ENCODE data around the gene FIBP. TPM values are rescaled to one million over a fixed set of nuclear protein-coding genes. Genes with fewer than 3 reads are reported as not detected.

FIBP gene
- total RNA-seq, 2 donors from 2014 or later: 81.0 to 92.0 TPM

GRCh38 chr11:65852508-65853245 lies 35.6 kb downstream of the FIBP start:
- no peak for DNase-seq
- H3K4me1 ChIP-seq (ENCODE audit: control insufficient read depth, insufficient read depth, low read length): no peaks in the 10 kb centered on the region
- peaks cover 8% of the 10 kb centered on the region for H3K4me1 Mint-ChIP-seq
- H3K4me3 Mint-ChIP-seq: no peak overlapping the region
- peaks cover 56% of the 10 kb centered on the region for H3K36me3 Mint-ChIP-seq (ENCODE audit: low read depth)
- no peaks in the 10 kb centered on the region for H3K27me3 ChIP-seq (ENCODE audit: control insufficient read depth, insufficient read depth, low read length, poor library complexity, severe bottlenecking)
- TF ChIP-seq, protein P1, sequence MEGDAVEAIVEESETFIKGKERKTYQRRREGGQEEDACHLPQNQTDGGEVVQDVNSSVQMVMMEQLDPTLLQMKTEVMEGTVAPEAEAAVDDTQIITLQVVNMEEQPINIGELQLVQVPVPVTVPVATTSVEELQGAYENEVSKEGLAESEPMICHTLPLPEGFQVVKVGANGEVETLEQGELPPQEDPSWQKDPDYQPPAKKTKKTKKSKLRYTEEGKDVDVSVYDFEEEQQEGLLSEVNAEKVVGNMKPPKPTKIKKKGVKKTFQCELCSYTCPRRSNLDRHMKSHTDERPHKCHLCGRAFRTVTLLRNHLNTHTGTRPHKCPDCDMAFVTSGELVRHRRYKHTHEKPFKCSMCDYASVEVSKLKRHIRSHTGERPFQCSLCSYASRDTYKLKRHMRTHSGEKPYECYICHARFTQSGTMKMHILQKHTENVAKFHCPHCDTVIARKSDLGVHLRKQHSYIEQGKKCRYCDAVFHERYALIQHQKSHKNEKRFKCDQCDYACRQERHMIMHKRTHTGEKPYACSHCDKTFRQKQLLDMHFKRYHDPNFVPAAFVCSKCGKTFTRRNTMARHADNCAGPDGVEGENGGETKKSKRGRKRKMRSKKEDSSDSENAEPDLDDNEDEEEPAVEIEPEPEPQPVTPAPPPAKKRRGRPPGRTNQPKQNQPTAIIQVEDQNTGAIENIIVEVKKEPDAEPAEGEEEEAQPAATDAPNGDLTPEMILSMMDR (conservative IDR thresholded peaks at IDR 0.05): no peak
- no peak overlapping the region for H3K9ac ChIP-seq (ENCODE audit: extremely low read depth, low read length, poor library complexity, severe bottlenecking)
- peaks cover 61% of the 10 kb centered on the region for H3K36me3 ChIP-seq (ENCODE audit: control insufficient read depth, insufficient read depth, low read length)
- H3K27ac Mint-ChIP-seq: peak overlapping the region; percentile 5
- peaks cover 8% of the 10 kb centered on the region for H3K27me3 Mint-ChIP-seq (ENCODE audit: insufficient read depth)
- no peak overlapping the region for H3K4me3 ChIP-seq (ENCODE audit: low read length)
- peaks cover 7% of the 10 kb centered on the region for H3K9me3 ChIP-seq (ENCODE audit: control insufficient read depth, low read length)
- no peak overlapping the region for H3K27ac ChIP-seq (ENCODE audit: low read depth, low read length)
- 96% methylated on average over 19 to 33 of the region's 33 CpGs for WGBS, 2 experiments (ENCODE audit: insufficient coverage in 1 of 2, insufficient read length in 1 of 2)
- no peaks in the 10 kb centered on the region for H3K9me3 Mint-ChIP-seq

GRCh38 chr11:65851811-65852507 lies 36.3 kb downstream of the FIBP start:
- Histone ChIP-seq H3K4me3 (ENCODE audit: low read length) (no peak overlapping the region), H3K9me3 (ENCODE audit: control insufficient read depth, low read length) (peaks cover 7% of the 10 kb centered on the region), H3K27me3 (ENCODE audit: control insufficient read depth, insufficient read depth, low read length, poor library complexity, severe bottlenecking) (no peaks in the 10 kb centered on the region), H3K27ac (ENCODE audit: low read depth, low read length) (no peak overlapping the region), H3K9ac (ENCODE audit: extremely low read depth, low read length, poor library complexity, severe bottlenecking) (no peak overlapping the region), H3K36me3 (ENCODE audit: control insufficient read depth, insufficient read depth, low read length) (peaks cover 61% of the 10 kb centered on the region), H3K4me1 (ENCODE audit: control insufficient read depth, insufficient read depth, low read length) (no peaks in the 10 kb centered on the region)
- H3K36me3 Mint-ChIP-seq (ENCODE audit: low read depth): peaks cover 56% of the 10 kb centered on the region
- H3K9me3 Mint-ChIP-seq: no peaks in the 10 kb centered on the region
- TF ChIP-seq, protein P1 (conservative IDR thresholded peaks at IDR 0.05): no peak
- peak overlapping the region; percentile 5 for H3K27ac Mint-ChIP-seq
- no peak for DNase-seq
- peaks cover 10% of the 10 kb centered on the region for H3K27me3 Mint-ChIP-seq (ENCODE audit: insufficient read depth)
- 95 to 97% methylated on average over 6 to 10 of the region's 10 CpGs for WGBS, 2 experiments (ENCODE audit: insufficient coverage in 1 of 2, insufficient read length in 1 of 2)
- H3K4me1 Mint-ChIP-seq: peaks cover 8% of the 10 kb centered on the region
- no peak overlapping the region for H3K4me3 Mint-ChIP-seq

DNA sequence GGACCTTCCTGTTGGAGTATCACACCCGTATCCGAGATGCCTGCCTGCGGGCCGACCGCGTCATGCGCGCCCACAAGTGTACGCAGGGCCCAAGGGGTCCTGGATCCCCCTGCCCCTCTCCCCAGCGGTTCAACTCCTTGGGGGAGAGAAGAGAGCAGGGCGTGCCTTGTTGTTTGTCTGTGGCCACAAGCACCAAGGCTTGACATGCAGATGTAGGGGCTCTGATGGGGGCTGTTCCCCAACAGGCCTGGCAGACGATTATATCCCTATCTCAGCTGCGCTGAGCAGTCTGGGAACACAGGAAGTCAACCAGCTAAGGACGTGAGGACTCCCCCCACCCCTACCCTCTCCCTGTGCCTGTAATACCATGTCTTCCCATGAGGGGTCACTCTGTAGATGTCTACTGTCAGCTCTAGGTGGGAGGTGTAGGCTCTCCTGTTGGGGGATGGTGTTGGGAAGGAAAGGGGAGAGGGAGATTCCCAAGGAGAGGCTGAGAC lies 37.1 kb downstream of the FIBP start:
- peaks cover 1% of the 10 kb centered on the region for H3K4me1 Mint-ChIP-seq
- no peak overlapping the region for H3K4me3 Mint-ChIP-seq
- Histone ChIP-seq H3K27me3 (ENCODE audit: control insufficient read depth, insufficient read depth, low read length, poor library complexity, severe bottlenecking) (no peaks in the 10 kb centered on the region), H3K9ac (ENCODE audit: extremely low read depth, low read length, poor library complexity, severe bottlenecking) (no peak overlapping the region), H3K36me3 (ENCODE audit: control insufficient read depth, insufficient read depth, low read length) (peaks cover 52% of the 10 kb centered on the region), H3K27ac (ENCODE audit: low read depth, low read length) (no peak overlapping the region), H3K4me1 (ENCODE audit: control insufficient read depth, insufficient read depth, low read length) (no peaks in the 10 kb centered on the region), H3K4me3 (ENCODE audit: low read length) (no peak overlapping the region), H3K9me3 (ENCODE audit: control insufficient read depth, low read length) (peaks cover 7% of the 10 kb centered on the region)
- DNase-seq: peak; percentile 94
- no peak overlapping the region for H3K27ac Mint-ChIP-seq
- H3K27me3 Mint-ChIP-seq (ENCODE audit: insufficient read depth): peaks cover 12% of the 10 kb centered on the region
- no peaks in the 10 kb centered on the region for H3K9me3 Mint-ChIP-seq
- 95 to 97% methylated on average over 10 to 14 of the region's 14 CpGs for WGBS, 2 experiments (ENCODE audit: insufficient coverage in 1 of 2, insufficient read length in 1 of 2)
- TF ChIP-seq, protein P1 (conservative IDR thresholded peaks at IDR 0.05): peak; percentile 83
- peaks cover 48% of the 10 kb centered on the region for H3K36me3 Mint-ChIP-seq (ENCODE audit: low read depth)
